Fibroblast of skin of abdomen (primary cell): ENCODE results near the gene BTBD9.
A peak's percentile ranks its signal among the peaks of the same experiment; 100 is the strongest.

Experiments used
- DNase-seq: peaks from one replicate; pipeline ENCODE4 v3.0.0-alpha.2; 2013

The BTBD9 gene

GRCh38 chr6:38505826-38506225, 133.9 kb downstream of the BTBD9 start:
- no peak for DNase-seq

GRCh38 chr6:38504996-38505395, 134.7 kb downstream of the BTBD9 start:
- DNase-seq, result no peak

GRCh38 chr6:38503960-38504682, 135.6 kb downstream of the BTBD9 start:
- DNase-seq, result peak; percentile 13

- no peak for DNase-seq
Observed at GRCh38 chr6:38503032-38503773, 136.5 kb downstream of the BTBD9 start.

DNA sequence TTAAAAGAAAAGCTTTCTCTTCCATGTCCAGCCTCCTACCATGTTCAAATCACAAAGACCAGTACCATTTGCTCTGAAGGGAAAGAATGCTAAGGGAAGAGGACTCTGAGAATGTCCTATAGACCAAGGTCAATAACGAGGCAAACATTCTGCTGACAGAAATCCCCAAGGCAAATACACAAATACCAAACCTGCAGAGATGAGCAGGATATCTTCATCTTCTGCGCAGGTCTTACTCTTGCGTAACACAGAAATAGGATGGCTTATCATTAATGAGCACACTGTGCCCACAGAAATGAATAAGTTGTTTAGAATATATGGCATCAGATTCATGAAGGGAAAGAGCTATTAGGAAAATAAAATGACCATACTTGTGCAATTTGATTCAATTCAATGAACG, 137.3 kb downstream of the BTBD9 start:
- DNase-seq, result no peak

- DNase-seq, result no peak
Observed at GRCh38 chr6:38501931-38502330, 137.8 kb downstream of the BTBD9 start.

DNA sequence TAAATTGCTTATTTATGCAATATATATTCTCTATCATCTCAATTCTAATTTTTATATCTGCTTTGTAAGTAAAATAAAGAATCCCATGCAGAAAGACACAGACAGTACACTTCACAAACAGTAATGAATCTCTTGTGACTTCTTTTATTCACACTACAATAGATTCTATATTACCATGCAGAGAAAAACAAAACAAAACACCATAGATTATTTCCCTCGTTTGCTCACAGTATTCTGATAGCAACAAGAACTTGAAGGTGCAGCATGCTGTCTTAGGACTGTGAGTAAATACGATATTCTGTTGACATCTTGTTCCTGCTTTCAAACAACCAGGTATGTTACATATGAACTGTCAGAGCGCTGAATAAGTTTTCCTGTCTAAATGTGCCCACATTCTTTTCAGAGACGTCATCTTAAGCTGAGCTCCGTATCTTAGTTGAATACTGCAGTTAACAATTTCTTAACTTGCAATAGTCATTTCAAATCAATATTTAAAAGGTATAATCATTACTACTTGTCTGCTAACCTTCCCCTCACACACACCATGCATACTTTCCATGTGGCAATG, 140.1 kb downstream of the BTBD9 start:
- DNase-seq, result no peak

DNA sequence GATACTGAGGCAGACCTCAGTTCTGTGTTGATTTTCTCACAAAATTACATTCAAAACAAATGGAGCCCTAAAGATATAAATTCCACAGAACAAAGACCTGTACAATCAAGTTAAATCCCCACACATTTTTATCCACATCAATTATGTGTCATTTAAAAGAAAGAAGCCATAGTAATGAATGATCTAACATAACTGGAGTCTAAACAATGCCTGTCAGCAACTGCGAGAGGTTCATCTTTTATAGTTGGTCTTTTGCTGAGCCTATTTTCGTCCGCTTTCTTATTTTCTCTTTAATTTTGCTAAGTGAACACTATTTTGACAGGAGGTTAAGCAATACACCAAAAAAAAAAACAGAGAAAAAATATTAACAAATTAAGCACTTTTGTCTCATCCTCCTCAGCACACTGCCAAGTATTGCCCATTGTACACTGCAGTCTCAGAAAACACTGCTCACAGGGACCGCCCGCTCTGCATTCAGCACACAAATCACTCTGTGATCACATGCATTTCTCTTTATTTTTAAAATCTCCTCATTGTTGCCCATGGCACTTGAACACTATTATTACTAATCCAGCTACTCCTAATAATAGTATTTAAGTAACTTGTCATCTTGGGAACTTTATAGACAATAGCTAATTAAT, 140.8 kb downstream of the BTBD9 start:
- DNase-seq, result no peak

DNA sequence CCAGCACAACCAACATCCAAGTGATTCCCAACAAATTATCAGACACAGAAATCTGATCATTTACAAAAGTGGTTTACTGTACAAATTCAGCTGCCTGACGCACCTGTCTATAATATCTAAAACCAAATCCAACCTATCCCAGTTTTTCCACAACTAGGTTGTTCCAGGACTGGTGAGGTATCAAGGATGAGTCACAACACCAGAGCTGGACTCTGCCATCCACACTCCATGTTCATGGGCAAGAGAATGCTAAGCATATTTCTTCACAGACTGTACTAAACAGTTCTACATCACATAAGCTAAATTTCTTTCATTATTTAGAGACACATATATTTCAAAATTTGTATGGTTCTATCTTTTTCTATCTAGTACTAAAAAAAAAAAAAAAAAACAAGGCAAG, 141.6 kb downstream of the BTBD9 start:
- peak; percentile 15 for DNase-seq

GRCh38 chr6:38497546-38497945, 142.2 kb downstream of the BTBD9 start:
- DNase-seq, result no peak

DNA sequence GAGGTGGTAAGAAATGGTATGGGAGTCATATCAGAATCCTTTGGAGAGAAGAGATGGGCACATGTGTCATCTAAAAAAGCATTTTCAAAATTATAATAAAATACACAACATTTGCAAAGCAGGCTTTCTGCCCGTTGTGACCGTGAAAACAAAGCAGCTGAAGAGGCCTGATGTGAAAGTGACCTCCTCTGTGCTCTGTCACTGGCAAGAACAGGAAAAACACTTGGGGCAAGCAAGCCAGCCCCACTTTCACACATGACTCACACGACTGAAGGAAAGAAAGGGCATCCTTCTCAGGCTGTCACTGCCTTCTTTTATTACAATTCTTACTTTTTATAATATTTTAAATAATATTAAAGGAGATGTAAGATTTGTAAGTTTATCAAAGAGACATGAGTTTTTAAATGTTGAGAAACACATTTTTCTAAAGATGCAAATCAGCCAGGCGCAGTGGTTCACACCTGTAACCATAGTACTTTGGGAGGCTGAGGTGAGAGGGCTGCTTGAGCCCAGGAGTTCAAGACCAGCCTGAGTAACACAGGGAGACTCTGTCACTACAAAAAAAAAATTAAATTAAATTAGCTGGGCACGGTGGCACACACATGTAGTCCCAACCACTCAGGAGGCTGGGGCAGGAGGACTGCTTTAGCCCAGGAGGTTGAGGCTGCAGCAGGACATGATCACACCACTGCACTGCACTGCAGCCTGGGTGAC, 143.7 kb downstream of the BTBD9 start:
- DNase-seq, result no peak

DNA sequence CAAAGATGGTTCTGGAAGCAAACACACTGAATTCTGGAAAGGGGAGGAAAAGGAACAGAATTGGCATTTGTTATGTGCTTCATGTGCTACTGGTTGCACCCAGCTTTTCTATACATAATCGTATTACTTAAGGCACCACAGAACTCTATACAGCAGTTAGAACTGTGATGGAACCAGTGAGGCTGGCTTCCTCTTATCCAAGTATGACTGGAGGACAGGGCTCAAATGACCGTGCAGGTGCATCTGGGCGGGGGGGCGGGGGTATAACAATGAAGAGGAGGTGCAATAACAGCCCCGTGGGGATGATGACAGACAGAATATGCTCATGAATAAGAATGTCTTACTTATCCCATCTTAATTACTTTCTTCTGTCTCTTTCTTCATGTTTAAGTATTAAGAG, 144.2 kb downstream of the BTBD9 start:
- no peak for DNase-seq

GRCh38 chr6:38493931-38494547, 145.7 kb downstream of the BTBD9 start:
- DNase-seq, result peak; percentile 63

- DNase-seq, result no peak
Observed at GRCh38 chr6:38492031-38492430, 147.7 kb downstream of the BTBD9 start.

GRCh38 chr6:38489951-38490350, 149.8 kb downstream of the BTBD9 start:
- peak; percentile 86 for DNase-seq

DNA sequence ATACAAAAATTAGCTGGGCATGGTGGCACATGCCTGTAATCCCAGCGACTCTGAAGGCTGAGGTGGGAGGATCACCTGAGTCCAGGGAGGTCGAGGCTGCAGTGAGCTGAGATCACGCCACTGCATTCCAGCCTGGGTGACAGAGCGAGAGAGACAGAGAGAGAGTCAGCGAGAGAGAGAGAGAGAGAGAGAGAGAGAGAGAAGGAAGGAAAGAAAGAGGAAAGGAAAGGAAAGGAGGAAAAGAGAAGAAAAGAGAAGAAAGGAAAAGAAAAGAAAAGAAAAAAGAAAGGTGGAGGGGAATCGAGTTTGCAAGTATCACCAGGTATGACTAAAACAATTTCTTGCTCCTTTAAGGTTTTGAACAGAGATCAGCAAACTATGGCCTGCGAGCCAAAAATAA, 152.3 kb downstream of the BTBD9 start:
- DNase-seq, result no peak

- DNase-seq, result no peak
Observed at GRCh38 chr6:38485488-38485887, 154.2 kb downstream of the BTBD9 start.

DNA sequence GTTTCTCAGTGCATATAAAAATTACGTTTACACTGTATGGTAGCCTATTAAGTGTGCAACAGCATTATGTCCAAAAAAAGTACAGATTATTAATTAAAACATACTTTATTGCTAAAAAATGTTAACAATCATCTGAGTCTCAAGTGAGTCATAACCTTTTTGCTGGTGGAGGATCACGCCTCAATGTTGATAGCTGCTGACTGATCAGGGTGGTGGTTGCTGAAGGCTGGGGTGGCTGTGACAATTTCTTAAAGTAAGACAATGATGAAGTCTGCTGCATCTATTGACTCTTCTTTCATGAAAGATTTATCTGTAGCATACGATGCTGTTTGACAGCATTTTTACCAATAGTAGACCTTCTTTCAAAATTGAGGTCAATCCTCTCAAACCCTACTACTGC, 155.1 kb downstream of the BTBD9 start:
- DNase-seq, result no peak

DNA sequence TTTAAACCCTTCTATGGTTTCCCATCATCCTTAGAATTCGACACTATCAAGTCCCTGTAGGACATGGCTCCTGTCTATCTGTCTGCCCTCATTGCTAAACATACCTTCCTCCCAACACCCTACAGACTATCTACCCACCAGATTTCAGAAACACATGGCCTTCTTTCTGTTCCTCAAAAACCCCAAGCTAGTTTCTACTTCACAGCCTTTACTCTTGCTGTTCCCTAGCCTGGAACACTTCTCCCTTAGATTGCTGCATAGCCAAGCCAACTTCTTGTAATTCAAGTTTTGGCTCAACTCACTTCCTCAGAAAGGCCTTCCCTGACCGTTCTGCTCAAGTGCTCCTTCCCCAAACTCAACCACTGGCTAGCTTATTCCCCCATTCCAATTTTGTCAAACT, 156.2 kb downstream of the BTBD9 start:
- DNase-seq, result no peak

- DNase-seq, result peak; percentile 68
Observed at GRCh38 chr6:38482466-38482865, 157.3 kb downstream of the BTBD9 start.

GRCh38 chr6:38481851-38482250, 157.9 kb downstream of the BTBD9 start:
- no peak for DNase-seq

GRCh38 chr6:38481211-38481836, 158.4 kb downstream of the BTBD9 start:
- DNase-seq, result no peak
